Activated CD4-positive, alpha-beta T cell treated with anti-CD3 and anti-CD28 coated beads, Interleukin-2, amount 50 U/mL, for 24 hours (primary cell): ENCODE data around the gene RITA1.

Source experiments
- DNase-seq, 2 donors: peaks; one replicate each; pipeline ENCODE4 v3.0.0-alpha.2; 2020; ENCODE audit warnings: low read depth in 1 of 2, low spot score in 1 of 2

The RITA1 gene

GRCh38 chr12:113173081-113173698 is 12.3 kb upstream of the RITA1 start:
- DNase-seq: no peak

DNA sequence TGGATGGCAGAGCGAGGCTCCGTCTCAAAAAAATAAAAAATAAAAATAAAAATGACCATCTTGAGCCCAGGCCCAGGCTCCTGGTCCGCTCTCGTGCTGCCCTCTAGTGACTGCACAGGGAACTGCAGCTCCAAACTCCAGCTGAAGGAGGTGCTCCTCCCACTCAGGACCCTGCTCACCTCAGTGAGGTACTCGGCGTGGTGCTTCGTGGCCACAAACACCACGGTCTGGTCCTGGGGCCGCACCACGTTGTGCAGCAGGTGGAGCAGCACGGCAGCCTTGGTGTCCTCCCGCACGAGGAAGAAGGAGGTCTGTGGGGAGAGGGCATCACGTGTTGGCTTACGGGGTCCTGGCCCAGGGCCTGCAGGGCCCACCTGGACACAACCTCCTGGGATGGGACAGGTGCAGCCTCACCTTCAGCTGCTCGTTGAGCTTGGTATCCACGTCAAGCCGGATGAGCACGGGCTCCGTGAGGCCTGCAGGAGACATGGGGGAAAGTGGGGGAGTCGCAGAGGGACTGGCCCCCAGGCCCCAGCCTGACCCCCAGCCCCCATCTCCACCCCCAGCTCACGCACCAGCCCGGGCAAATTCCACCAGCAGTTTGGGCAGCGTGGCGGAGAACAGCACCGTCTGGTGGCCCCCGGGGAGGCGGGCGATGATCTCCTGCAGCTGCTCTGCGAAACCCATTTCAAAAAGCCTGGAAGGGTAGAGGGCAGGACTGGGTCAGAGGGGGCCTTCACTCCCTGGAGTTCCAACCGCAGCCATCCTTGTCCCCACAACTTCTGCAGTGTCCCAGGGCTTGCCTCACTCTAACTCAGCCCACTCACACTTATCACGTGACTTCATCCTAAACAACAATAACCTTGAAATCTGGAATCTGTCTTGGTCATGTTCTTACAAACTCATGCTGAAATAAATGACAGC is 10.8 kb upstream of the RITA1 start:
- peak; percentile 65 to 71 for DNase-seq

DNA sequence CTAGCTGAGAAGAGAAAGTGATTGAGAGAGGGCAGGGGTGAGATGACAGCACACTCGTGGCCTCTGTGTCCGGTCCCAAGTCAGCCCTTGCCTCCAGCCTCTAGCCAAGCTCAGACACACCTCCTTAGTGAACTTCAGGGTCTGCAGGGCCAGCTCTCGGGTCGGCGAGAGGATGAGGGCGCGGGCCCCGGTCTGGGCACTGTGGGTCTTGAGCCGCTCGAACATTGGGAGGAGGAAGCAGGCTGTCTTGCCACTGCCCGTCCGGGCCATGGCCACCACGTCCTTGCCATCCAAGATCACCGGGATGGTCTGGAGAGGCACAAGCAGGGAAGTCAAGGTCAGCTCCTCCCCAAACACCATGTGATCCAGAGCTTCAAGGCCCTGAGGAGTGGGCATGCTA is 6.5 kb upstream of the RITA1 start:
- DNase-seq: no peak

DNA sequence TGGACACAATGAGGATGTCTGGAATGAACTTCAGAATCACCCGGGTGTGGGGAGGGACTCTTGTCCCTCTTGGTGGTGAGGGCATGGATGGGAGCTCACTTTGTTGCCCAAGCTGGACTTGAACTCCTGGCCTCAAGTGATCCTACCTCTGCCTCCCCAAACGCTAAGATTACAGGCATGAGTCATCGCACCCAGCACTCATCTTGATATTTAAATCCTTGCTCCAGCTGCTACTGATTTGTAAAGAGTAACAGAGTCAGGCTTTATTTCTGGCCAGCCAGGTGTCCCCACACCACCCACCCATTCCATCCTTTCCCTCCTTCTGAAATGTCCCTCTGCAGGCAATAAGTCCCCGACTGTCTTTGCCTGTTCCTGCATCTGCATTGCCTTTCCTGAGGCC is 5.2 kb upstream of the RITA1 start:
- DNase-seq: no peak

DNA sequence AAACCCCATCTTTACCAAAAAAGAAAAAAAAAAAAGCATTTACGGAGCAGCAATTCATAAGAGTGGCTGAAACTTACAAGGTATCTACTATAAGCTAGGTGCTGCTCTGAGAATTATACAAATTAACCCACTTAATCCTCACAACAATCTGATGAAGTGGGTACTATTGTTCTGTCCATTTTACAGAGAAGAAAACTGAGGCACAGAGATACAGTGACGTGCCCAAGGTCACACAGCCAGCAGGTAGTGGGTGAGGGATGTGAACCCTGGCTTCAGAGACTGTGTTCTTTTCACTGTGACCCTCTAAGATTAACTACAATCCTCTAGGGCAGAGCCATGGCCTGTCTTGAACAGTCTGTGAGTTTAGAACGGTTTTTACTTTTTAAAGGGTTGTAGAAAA is 3.5 kb upstream of the RITA1 start:
- no peak for DNase-seq

- DNase-seq: no peak
These were observed 2.4 kb upstream of the RITA1 start for GRCh38 chr12:113183030-113183589.

- no peak for DNase-seq
These were observed 1.2 kb upstream of the RITA1 start for GRCh38 chr12:113184098-113184899.

DNA sequence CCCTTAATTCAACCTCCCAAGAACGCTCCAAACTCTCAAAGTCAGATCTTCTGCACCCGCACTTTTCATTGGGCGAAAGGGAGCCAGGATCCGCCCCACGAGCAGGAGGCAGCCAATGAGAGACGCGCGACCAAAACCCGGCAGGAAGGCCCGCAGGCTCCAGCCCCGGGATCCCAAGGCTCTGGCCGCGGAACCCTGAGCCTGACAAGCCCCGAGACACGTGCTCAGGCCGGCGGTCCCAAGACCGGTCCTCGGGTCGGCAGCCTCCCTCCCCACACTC is 681 bp upstream of the RITA1 start:
- peak; percentile 78 to 87 for DNase-seq

DNA sequence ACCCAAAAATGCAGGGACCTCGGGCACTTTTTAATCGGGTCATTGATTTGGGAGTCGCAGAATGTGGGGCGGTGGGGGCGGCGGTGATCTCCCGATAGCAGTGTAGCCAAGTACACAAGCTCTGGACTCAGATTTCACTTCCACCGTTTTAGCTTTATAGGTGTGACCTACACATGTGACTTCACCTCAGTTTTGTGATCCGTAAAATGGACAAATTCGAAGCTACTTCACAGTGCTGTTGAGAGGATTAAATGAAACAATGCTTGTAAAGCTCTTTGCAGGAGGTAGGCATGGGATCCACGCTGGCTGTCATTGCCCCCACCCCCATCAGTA is 478 bp downstream of the RITA1 start:
- DNase-seq: no peak

DNA sequence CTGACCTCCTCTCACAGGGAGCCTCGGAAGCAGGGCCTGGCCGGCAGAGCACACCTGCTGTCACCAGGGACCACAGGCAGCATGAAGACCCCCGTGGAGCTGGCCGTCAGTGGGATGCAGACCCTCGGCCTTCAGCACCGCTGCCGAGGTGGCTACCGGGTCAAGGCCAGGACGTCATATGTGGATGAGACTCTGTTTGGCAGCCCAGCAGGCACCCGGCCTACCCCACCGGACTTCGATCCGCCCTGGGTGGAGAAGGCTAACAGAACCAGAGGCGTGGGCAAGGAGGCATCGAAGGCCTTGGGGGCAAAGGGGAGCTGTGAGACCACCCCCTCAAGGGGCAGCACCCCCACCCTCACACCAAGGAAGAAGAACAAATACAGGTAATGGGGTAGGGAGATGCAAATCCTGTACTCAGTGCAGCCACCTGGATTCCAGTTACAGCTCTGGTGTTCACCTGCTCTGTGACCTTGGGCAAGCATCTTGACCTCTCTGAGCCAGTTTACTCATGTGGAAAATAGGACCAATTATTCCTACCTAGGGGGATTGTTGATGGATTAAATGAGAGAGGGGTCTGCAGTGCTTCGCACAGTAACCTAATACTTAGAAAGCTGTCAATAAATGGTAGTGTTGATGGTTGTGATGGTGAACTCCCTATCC is 1.3 kb downstream of the RITA1 start:
- DNase-seq: no peak

DNA sequence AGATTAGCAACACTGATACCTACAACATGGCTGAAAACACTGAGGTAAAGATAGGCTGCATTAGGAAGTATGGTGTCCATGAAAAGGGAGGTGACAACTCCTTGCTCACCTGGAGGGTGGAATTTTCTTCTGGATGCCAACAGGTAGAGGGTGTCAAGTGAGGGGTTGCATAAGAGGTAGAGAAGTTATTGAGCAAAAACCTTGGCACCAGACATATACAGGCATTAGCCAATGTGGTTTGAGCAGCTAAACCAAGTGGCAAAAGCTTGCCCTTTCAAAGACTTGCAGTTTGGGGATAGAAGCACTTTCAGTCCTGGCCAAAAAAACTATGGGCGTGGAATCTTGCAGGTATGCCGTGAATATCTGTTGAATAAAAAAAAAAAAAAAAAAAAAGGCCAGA is 3.8 kb downstream of the RITA1 start:
- no peak for DNase-seq

GRCh38 chr12:113190761-113191160 is 5.2 kb downstream of the RITA1 start:
- no peak for DNase-seq

- DNase-seq: no peak
These were observed 5.7 kb downstream of the RITA1 start for GRCh38 chr12:113191227-113191626.

- no peak for DNase-seq
These were observed 9.5 kb downstream of the RITA1 start for GRCh38 chr12:113194971-113195391.

GRCh38 chr12:113195598-113195997 is 10.1 kb downstream of the RITA1 start:
- no peak for DNase-seq

- no peak for DNase-seq
These were observed 11.1 kb downstream of the RITA1 start for GRCh38 chr12:113196582-113196981.

GRCh38 chr12:113196990-113197389 is 11.5 kb downstream of the RITA1 start:
- peak in 1 of 2 donors; percentile 48 for DNase-seq

GRCh38 chr12:113197518-113198077 is 12.1 kb downstream of the RITA1 start:
- DNase-seq: no peak

DNA sequence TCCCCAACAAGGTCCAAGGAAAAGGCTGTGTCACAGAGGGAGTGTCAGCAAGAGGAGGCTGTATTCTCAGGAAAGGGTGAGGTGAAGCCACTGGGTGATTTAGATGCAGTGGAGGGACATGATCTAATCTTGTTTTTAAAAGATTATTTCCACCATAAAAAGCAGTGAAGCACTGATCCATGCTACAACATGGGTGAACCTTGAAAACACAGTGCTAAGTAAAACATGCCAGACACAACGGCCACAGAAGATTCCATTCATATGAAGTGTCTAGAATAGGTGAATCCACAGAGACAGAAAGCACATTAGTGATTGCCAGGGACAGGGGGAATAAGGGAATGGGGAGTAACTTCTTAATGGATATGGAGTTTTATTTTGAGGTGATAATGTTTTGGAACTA is 12.8 kb downstream of the RITA1 start:
- DNase-seq: no peak

DNA sequence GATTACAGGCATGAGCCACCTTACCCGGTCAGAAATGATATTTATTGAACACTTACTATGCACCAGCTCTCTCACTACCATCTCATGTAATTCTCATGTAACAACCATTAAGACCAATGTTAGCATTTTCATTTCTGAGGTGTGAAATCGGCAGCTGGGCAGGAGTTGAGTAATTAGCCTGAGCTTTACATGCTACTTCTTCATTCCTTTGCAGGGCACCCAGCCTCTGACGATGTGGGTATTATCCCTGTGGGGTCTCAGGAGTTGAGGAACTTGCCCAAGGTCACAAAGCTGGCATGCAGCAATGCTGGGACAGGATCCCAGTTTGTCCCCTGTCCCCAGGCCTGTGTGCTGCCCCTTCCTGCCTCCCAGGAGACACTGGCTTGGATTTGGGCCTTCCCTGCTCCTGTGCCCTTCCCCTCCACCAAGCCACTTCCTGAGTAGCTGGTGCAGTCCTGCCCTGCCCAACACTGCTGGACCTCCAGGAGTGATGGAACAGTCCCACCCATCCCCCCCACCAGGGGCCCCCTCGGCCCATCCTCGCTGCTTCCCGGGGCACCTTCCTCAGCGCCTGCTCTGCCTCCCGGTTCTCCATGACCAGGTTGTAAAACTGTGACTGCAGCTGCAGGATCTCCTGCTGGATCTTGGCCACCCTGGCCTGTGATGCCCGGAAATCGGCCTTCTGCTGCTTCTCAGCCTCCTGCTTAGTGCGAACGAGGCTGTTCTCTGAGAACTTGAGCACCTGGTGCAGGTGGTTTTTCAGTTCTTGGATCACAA is 14.7 kb downstream of the RITA1 start:
- DNase-seq: no peak
